B cell (primary cell): ENCODE measurements around the gene HOXB9. TPM values are rescaled to one million over a fixed set of nuclear protein-coding genes. Genes with fewer than 3 reads are reported as not detected.

Source experiments
- ATAC-seq: fragments of 200-7000 bp; cut with Tn5 transposase; one replicate; pipeline ENCODE4 v1.10.0; 2021; ENCODE audit warnings: low read depth, mild to moderate bottlenecking, moderate number of reproducible peaks, moderate library complexity
- CTCF ChIA-PET: fragments of 350-600 bp; sonication (Branson Sonifier 250); formaldehyde crosslinking; loops from one replicate; lab custom pipeline; 2021; ENCODE audit warnings: antibody characterized with exemption, inconsistent platforms; lab: Charles Lee
- POLR2A ChIA-PET: fragments of 350-600 bp; sonication (Branson Sonifier 250); formaldehyde crosslinking; loops from one replicate; lab custom pipeline; 2021; ENCODE audit warnings: antibody characterized with exemption; lab: Charles Lee
- DNase-seq: peaks from one replicate; pipeline ENCODE4 v3.0.0; 2013
- H2AFZ ChIP-seq: 2 replicates; pipeline ENCODE4 v1.6.1; 2012; ENCODE audit warnings: mild to moderate bottlenecking, low read depth, low read length; ENCODE audit not compliant: insufficient read depth, poor library complexity, severe bottlenecking
- H3K27ac ChIP-seq, 2 donors: 1 replicate in 1 of 2; 2 replicates in 1 of 2; pipeline ENCODE4 v1.5.1; 2012 to 2013; ENCODE audit warnings: low read length in 2 of 2, mild to moderate bottlenecking in 2 of 2, moderate library complexity in 1 of 2
- H3K27me3 ChIP-seq, 4 experiments: fragments of 200-600 bp in 1 of 4; sonication (generic) in 1 of 4; replicated peaks in 1 of 4; 1 replicate in 2 of 4; 2 replicates in 2 of 4; pipeline versions ENCODE4 v1.6.1 to v1.7.0; 2013 to 2016; ENCODE audit warnings: low read length in 3 of 4, mild to moderate bottlenecking in 2 of 4, mixed read lengths in 1 of 4, moderate library complexity in 1 of 4; ENCODE audit not compliant: insufficient read depth in 4 of 4, control insufficient read depth in 3 of 4; ENCODE audit errors: control extremely low read depth in 1 of 4
- H3K36me3 ChIP-seq, 2 experiments: replicated peaks in 1 of 2; 1 replicate in 1 of 2; 2 replicates in 1 of 2; pipeline versions ENCODE4 v1.6.1 to v1.7.1; 2013; ENCODE audit warnings: low read length in 1 of 2; ENCODE audit not compliant: insufficient read depth in 2 of 2, control insufficient read depth in 1 of 2; ENCODE audit errors: control extremely low read depth in 1 of 2, extremely low read depth in 1 of 2
- H3K4me1 ChIP-seq, 2 donors: fragments of 200-600 bp in 1 of 2; sonication (generic) in 1 of 2; 1 replicate in 1 of 2; 2 replicates in 1 of 2; pipeline versions ENCODE4 v1.5.1 to v1.6.1; 2013 to 2017; ENCODE audit warnings: low read length in 2 of 2; ENCODE audit not compliant: control insufficient read depth in 2 of 2, insufficient read depth in 2 of 2
- H3K4me2 ChIP-seq: replicated peaks from 2 replicates; pipeline ENCODE3; 2012; ENCODE audit warnings: mild to moderate bottlenecking, low read depth, low read length; ENCODE audit not compliant: poor library complexity, severe bottlenecking
- H3K4me3 ChIP-seq, 5 experiments: fragments of 200-600 bp in 1 of 5; sonication (generic) in 1 of 5; 1 replicate in 3 of 5; 2 replicates in 2 of 5; pipeline versions ENCODE4 v1.5.1 to v1.7.0; 2011 to 2016; ENCODE audit warnings: low read length in 4 of 5, mild to moderate bottlenecking in 4 of 5, low read depth in 2 of 5, control low read depth in 1 of 5, moderate library complexity in 1 of 5; ENCODE audit not compliant: insufficient read depth in 1 of 5; ENCODE audit errors: control extremely low read depth in 1 of 5, extremely low read depth in 1 of 5
- H3K79me2 ChIP-seq: fragments of 200-600 bp; sonication (generic); one replicate; pipeline ENCODE4 v1.6.0; 2016; ENCODE audit warnings: low read length; ENCODE audit not compliant: control insufficient read depth, insufficient read depth
- H3K9ac ChIP-seq: fragments of 200-600 bp; sonication (generic); 2 replicates; pipeline ENCODE4 v1.6.1; 2017; ENCODE audit warnings: mild to moderate bottlenecking, low read length, moderate library complexity
- H3K9me3 ChIP-seq, 3 donors: one replicate each; pipeline versions ENCODE4 v1.6.1 to v1.7.1; 2013; ENCODE audit warnings: low read length in 2 of 3; ENCODE audit not compliant: control insufficient read depth in 2 of 3, insufficient read depth in 1 of 3; ENCODE audit errors: control extremely low read depth in 1 of 3
- H4K20me1 ChIP-seq: 2 replicates; pipeline ENCODE4 v1.6.0; 2012; ENCODE audit warnings: mild to moderate bottlenecking, low read length; ENCODE audit not compliant: insufficient read depth, control insufficient read depth, poor library complexity, severe bottlenecking
- H3K27ac Mint-ChIP-seq: one replicate; pipeline ENCODE4 v1.8.0; 2021; ENCODE audit warnings: mixed read lengths
- H3K27me3 Mint-ChIP-seq: one replicate; pipeline ENCODE4 v1.8.0; 2021; ENCODE audit warnings: mixed read lengths
- H3K4me1 Mint-ChIP-seq: one replicate; pipeline ENCODE4 v1.8.0; 2021; ENCODE audit warnings: mixed read lengths
- H3K4me3 Mint-ChIP-seq: one replicate; pipeline ENCODE4 v1.8.0; 2021; ENCODE audit warnings: mixed read lengths
- H3K9me3 Mint-ChIP-seq: one replicate; pipeline ENCODE4 v1.8.0; 2022; ENCODE audit warnings: mixed read lengths; ENCODE audit not compliant: insufficient read depth
- EZH2 ChIP-seq: IDR thresholded peaks from 2 replicates; pipeline ENCODE4 v1.6.1; 2012; ENCODE audit warnings: borderline replicate concordance, low read depth, mild to moderate bottlenecking, moderate library complexity, low read length; ENCODE audit not compliant: insufficient read depth, poor library complexity, severe bottlenecking
- whole genome bisulfite sequencing: methylation state at CpG from one replicate; pipeline ENCODE4 v1.1.5; 2013; ENCODE audit warnings: missing lambda C conversion rate; ENCODE audit not compliant: insufficient coverage; 5-methylcytosine and 5-hydroxymethylcytosine counted together
- intact Hi-C: fragments of 100-400 bp; cut with micrococcal nuclease; formaldehyde crosslinking; loops from one replicate; pipeline ENCODE4 v1.10.0; 2022
- polyA plus RNA-seq: library from polyadenylated mRNA; depleted of rRNA; stranded (reverse); fragments of >200 nt; gene quantifications from 2 replicates; pipeline ENCODE4 v1.2.3, GENCODE V29; 2012
- total RNA-seq, 2 donors: library from RNA; stranded (reverse); fragments of 120-200 nt in 1 of 2; gene quantifications; 1 replicate in 1 of 2; 2 replicates in 1 of 2; pipeline versions ENCODE4 v1.2.3 to v1.2.4, GENCODE V29; 2013 to 2022
- TF ChIP-seq, protein P1 (sequence below): fragments of 200-600 bp; IDR thresholded peaks from one replicate; pipeline ENCODE4 v1.8.0; 2022; ENCODE audit warnings: antibody characterized with exemption, mild to moderate bottlenecking

HOXB9 gene
- total and polyA plus RNA-seq, 2 donors (not counting 1 experiment from before 2014, with no cell fraction given): 0.07 TPM; not detected in 1

DNA sequence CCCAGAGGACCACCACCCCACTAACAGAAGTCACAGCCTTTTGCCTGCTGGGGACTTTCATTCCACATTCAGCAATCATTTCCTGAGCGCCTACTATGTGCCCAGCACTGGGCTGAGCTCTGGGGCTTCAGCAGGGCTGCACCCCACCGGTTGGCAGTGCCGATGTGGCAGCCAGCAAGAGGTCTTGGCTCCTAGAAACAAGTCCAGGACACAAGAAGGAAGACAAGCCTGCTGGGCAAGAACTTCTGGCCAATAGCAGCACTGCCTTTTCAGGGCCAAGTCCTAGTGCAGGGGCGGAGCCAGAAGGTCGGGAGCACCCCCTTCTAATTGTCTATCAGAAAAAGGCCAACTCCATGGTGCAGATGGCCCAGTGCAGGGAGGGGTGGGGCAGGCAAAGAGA, 13.0 kb upstream of the HOXB9 start:
- Histone ChIP-seq H4K20me1 (no peaks in the 10 kb centered on the region), H3K27me3 (peaks cover 0 to 85% (median 57%) of the 10 kb centered on the region in 4 experiments), H2AFZ (no peak overlapping the region), H3K36me3 (no peaks in the 10 kb centered on the region), H3K4me2 (no peak overlapping the region), H3K79me2 (no peaks in the 10 kb centered on the region), H3K9me3 (peaks cover 0 to 26% (median 0%) of the 10 kb centered on the region in 3 donors), H3K4me3 (no peak overlapping the region), H3K4me1 (peaks cover 27 to 46% of the 10 kb centered on the region in 2 donors), H3K9ac (no peak overlapping the region), H3K27ac (no peak overlapping the region)
- ChIA-PET POLR2A (no interaction called here), CTCF (interaction anchor here (1.3 kb wide), 1 partner anchor 16 kb away, joined by 3 read pairs; no protein-coding TSS in a partner anchor)
- Mint-ChIP-seq H3K4me1 (peaks cover 22% of the 10 kb centered on the region), H3K9me3 (no peaks in the 10 kb centered on the region), H3K27ac (no peak overlapping the region), H3K4me3 (no peak overlapping the region), H3K27me3 (peaks cover 78% of the 10 kb centered on the region)
- DNase-seq (no peak), ATAC-seq (no peak)
- intact Hi-C loops: no loop called here
- no peak for TF ChIP-seq EZH2
- TF ChIP-seq, protein P1, sequence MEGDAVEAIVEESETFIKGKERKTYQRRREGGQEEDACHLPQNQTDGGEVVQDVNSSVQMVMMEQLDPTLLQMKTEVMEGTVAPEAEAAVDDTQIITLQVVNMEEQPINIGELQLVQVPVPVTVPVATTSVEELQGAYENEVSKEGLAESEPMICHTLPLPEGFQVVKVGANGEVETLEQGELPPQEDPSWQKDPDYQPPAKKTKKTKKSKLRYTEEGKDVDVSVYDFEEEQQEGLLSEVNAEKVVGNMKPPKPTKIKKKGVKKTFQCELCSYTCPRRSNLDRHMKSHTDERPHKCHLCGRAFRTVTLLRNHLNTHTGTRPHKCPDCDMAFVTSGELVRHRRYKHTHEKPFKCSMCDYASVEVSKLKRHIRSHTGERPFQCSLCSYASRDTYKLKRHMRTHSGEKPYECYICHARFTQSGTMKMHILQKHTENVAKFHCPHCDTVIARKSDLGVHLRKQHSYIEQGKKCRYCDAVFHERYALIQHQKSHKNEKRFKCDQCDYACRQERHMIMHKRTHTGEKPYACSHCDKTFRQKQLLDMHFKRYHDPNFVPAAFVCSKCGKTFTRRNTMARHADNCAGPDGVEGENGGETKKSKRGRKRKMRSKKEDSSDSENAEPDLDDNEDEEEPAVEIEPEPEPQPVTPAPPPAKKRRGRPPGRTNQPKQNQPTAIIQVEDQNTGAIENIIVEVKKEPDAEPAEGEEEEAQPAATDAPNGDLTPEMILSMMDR: no peak
- 90% methylated on average over 3 of the region's 5 CpGs for WGBS

DNA sequence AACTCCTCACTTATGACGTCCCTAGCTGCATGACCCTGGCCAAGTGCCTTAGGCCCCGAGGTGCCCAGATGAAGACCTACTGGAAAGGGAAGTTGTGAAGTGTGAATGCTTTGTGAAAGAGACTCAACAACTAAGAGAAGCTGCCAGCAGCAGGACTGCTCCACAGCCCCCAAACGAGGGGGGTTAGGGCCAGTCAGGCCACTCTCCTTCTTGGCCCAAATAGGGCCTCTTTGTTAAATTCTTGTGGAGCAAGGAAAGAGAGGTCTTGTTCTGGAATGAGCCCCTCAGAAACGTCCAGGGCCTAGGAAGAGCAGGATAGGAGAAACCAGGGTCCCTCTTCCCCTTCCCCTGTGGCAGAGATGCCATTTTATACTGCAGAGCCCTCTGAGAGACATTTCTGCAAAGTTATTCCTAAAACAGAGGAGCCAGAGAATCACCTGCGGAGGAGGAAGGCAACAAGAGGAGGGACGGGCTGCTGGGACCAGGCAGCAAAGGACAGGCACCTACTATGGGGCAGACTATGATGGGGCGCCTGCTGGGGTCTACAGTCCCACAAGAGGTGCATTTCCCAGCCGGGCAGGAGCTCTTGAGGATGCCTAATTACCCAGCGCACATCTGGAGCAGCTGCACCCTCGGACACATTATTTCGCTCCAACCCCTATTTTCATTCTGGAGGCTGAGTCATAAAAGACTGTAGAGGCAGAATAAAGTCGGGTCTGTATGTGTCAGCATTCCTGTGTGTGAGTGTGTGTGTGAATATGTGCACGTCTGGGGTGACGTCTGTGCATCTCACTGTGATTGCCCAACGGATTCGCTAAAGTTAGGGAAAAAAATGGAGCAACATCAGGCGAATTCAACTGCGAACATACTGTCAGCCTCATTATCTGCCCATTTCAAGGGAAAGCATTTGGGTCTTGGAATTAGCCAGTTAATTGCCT, 11.4 kb upstream of the HOXB9 start:
- peaks cover 25% of the 10 kb centered on the region for H3K4me1 Mint-ChIP-seq

More for the DNA sequence above, 11.4 kb upstream of the HOXB9 start:
- Histone ChIP-seq H3K9ac (no peak overlapping the region), H3K4me3 (no peak overlapping the region), H3K79me2 (no peaks in the 10 kb centered on the region), H3K4me2 (no peak overlapping the region), H3K36me3 (no peaks in the 10 kb centered on the region), H3K9me3 (peaks cover 0 to 28% (median 0%) of the 10 kb centered on the region in 3 donors), H3K27me3 (peaks cover 0 to 86% (median 54%) of the 10 kb centered on the region in 4 experiments), H3K27ac (no peak overlapping the region), H3K4me1 (peaks cover 31 to 50% of the 10 kb centered on the region in 2 donors), H4K20me1 (no peaks in the 10 kb centered on the region), H2AFZ (no peak overlapping the region)
- no peak for ATAC-seq
- ChIA-PET CTCF (interaction anchor here (0.6 to 2.4 kb wide), 7 partner anchors 9 to 612 kb away, joined by 3 to 8 read pairs (median 4); partner anchors contain the start of gene HOXB9), POLR2A (no interaction called here)
- H3K9me3 Mint-ChIP-seq: no peaks in the 10 kb centered on the region
- H3K27me3 Mint-ChIP-seq: peaks cover 78% of the 10 kb centered on the region
- peak; percentile 7 for DNase-seq
- H3K27ac Mint-ChIP-seq: no peak overlapping the region
- H3K4me3 Mint-ChIP-seq: no peak overlapping the region
- no peak for TF ChIP-seq EZH2
- TF ChIP-seq, protein P1: no peak
- 87% methylated on average over 13 of the region's 18 CpGs for WGBS
- intact Hi-C loops: no loop called here
